SK-N-SH treated with all-trans-retinoic acid at 6 μM for 48 hours (cell line): Measurements from ENCODE around the gene SLC5A6.

Source experiments
- GLIS3 ChIP-seq: fragments of 250-450 bp; sonication (Bioruptor Pico); IDR thresholded peaks from 2 replicates; pipeline ENCODE4 v1.5.0; 2020; ENCODE audit warnings: mild to moderate bottlenecking, moderate library complexity
- TSHZ2 ChIP-seq: fragments of 250-450 bp; sonication (Bioruptor Pico); IDR thresholded peaks from 2 replicates; pipeline ENCODE4 v1.5.0; 2020; ENCODE audit warnings: mild to moderate bottlenecking, moderate library complexity
- ZFP30 ChIP-seq: fragments of 450-650 bp; formaldehyde crosslinking; IDR thresholded peaks from 2 replicates; pipeline ENCODE4 v1.5.0; 2022; ENCODE audit warnings: mild to moderate bottlenecking, moderate library complexity
- TF ChIP-seq, protein P1 (sequence below): fragments of 250-450 bp; sonication (Bioruptor Pico); IDR thresholded peaks from 2 replicates; pipeline ENCODE4 v1.5.1; 2020; ENCODE audit warnings: low read depth, mild to moderate bottlenecking, moderate library complexity

GRCh38 chr2:27179344-27180000, 32.6 kb downstream of the SLC5A6 start:
- TF ChIP-seq ZFP30 (CRISPR knock-in tag) (no peak), TSHZ2 (CRISPR knock-in tag) (no peak), GLIS3 (no peak)
- TF ChIP-seq, protein P1, sequence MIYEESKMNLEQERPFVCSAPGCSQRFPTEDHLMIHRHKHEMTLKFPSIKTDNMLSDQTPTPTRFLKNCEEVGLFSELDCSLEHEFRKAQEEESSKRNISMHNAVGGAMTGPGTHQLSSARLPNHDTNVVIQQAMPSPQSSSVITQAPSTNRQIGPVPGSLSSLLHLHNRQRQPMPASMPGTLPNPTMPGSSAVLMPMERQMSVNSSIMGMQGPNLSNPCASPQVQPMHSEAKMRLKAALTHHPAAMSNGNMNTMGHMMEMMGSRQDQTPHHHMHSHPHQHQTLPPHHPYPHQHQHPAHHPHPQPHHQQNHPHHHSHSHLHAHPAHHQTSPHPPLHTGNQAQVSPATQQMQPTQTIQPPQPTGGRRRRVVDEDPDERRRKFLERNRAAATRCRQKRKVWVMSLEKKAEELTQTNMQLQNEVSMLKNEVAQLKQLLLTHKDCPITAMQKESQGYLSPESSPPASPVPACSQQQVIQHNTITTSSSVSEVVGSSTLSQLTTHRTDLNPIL (CRISPR knock-in tag) = no peak
